Measurements from ENCODE around the gene RGS17. TPM values are rescaled to one million over a fixed set of nuclear protein-coding genes. Genes with fewer than 3 reads are reported as not detected.

The RGS17 gene
- total RNA-seq, 4 donors from 2014 or later, result 1.2 to 18.6 (median 3.4) TPM

- peaks cover 0 to 2% of the 10 kb centered on the region in 2 donors for H3K36me3 ChIP-seq
- no peak overlapping the region for H3K4me3 ChIP-seq (replicated peaks in 1 of 3)
- no peak for DNase-seq
- no peak overlapping the region for H3K27ac ChIP-seq
- no peaks in the 10 kb centered on the region for H3K9me3 ChIP-seq
- intact Hi-C loops (cut with DNase I), result no loop called here
- WGBS, 2 donors, result 66 to 68% methylated on average over 2 of the region's 2 CpGs
- peaks cover 14 to 16% of the 10 kb centered on the region in 2 donors for H3K4me1 ChIP-seq
- H3K27me3 ChIP-seq, result no peaks in the 10 kb centered on the region
- no peak for TF ChIP-seq CTCF (IDR thresholded peaks at IDR 0.05)
- no peak for TF ChIP-seq POLR2A (IDR thresholded peaks at IDR 0.05)
These were observed 149.9 kb downstream of the RGS17 start for GRCh38 chr6:152981219-152981618.

- WGBS, 2 donors, result 55 to 73% methylated on average over 1 of the region's 1 CpG
- intact Hi-C loops (cut with DNase I), result no loop called here
- no peaks in the 10 kb centered on the region for H3K27me3 ChIP-seq
- no peak overlapping the region for H3K4me3 ChIP-seq (replicated peaks in 1 of 3)
- no peak overlapping the region for H3K27ac ChIP-seq
- H3K9me3 ChIP-seq, result no peaks in the 10 kb centered on the region
- TF ChIP-seq POLR2A (IDR thresholded peaks at IDR 0.05), result no peak
- DNase-seq, result no peak
- peaks cover 14 to 16% of the 10 kb centered on the region in 2 donors for H3K4me1 ChIP-seq
- peaks cover 0 to 2% of the 10 kb centered on the region in 2 donors for H3K36me3 ChIP-seq
These were observed 150.4 kb downstream of the RGS17 start for GRCh38 chr6:152980656-152981055.

GRCh38 chr6:152979116-152979515 lies 152.0 kb downstream of the RGS17 start:
- H3K4me1 ChIP-seq, result peaks cover 9 to 10% of the 10 kb centered on the region in 2 donors
- WGBS, 2 donors, result 84 to 86% methylated on average over 1 of the region's 1 CpG
- intact Hi-C loops (cut with DNase I), result no loop called here
- peaks cover 0 to 3% of the 10 kb centered on the region in 2 donors for H3K36me3 ChIP-seq
- DNase-seq, result no peak
- no peak overlapping the region for H3K4me3 ChIP-seq (replicated peaks in 1 of 3)
- no peaks in the 10 kb centered on the region for H3K27me3 ChIP-seq
- no peak for TF ChIP-seq CTCF (IDR thresholded peaks at IDR 0.05)
- TF ChIP-seq POLR2A (IDR thresholded peaks at IDR 0.05), result no peak
- H3K9me3 ChIP-seq, result no peaks in the 10 kb centered on the region
- H3K27ac ChIP-seq, result no peak overlapping the region

GRCh38 chr6:152978058-152978457 lies 153.0 kb downstream of the RGS17 start:
- WGBS, 2 donors, result 53 to 54% methylated on average over 3 of the region's 3 CpGs
- no peak for TF ChIP-seq CTCF (IDR thresholded peaks at IDR 0.05)
- TF ChIP-seq POLR2A (IDR thresholded peaks at IDR 0.05), result no peak
- intact Hi-C loops (cut with DNase I), result no loop called here

GRCh38 chr6:152977556-152977955 lies 153.5 kb downstream of the RGS17 start:
- intact Hi-C loops (cut with DNase I), result no loop called here
- no peak overlapping the region for H3K27ac ChIP-seq

More at GRCh38 chr6:152978058-152978457, 153.0 kb downstream of the RGS17 start:
- H3K9me3 ChIP-seq, result no peaks in the 10 kb centered on the region
- H3K4me3 ChIP-seq (replicated peaks in 1 of 3), result no peak overlapping the region
- no peak for DNase-seq
- H3K27ac ChIP-seq, result no peak overlapping the region
- H3K36me3 ChIP-seq, result peaks cover 0 to 9% of the 10 kb centered on the region in 2 donors
- H3K27me3 ChIP-seq, result no peaks in the 10 kb centered on the region
- peaks cover 9 to 10% of the 10 kb centered on the region in 2 donors for H3K4me1 ChIP-seq

More at GRCh38 chr6:152977556-152977955, 153.5 kb downstream of the RGS17 start:
- DNase-seq, result no peak
- no peaks in the 10 kb centered on the region for H3K27me3 ChIP-seq
- no peaks in the 10 kb centered on the region for H3K9me3 ChIP-seq
- H3K4me1 ChIP-seq, result peaks cover 6 to 8% of the 10 kb centered on the region in 2 donors
- no peak overlapping the region for H3K4me3 ChIP-seq (replicated peaks in 1 of 3)
- peaks cover 0 to 14% of the 10 kb centered on the region in 2 donors for H3K36me3 ChIP-seq
- no peak for TF ChIP-seq CTCF (IDR thresholded peaks at IDR 0.05)
- TF ChIP-seq POLR2A (IDR thresholded peaks at IDR 0.05), result no peak

Data from thyroid gland (tissue), 4 donors.